HG03025 (cell line): ENCODE data around the gene WFDC6.

Experiments
- ATAC-seq: cut with Tn5 transposase; IDR thresholded peaks from one replicate; pipeline ENCODE4 v1.9.1; 2021; ENCODE audit warnings: mild to moderate bottlenecking, moderate library complexity; ENCODE audit not compliant: unreplicated experiment, low FRiP score

The WFDC6 gene

DNA sequence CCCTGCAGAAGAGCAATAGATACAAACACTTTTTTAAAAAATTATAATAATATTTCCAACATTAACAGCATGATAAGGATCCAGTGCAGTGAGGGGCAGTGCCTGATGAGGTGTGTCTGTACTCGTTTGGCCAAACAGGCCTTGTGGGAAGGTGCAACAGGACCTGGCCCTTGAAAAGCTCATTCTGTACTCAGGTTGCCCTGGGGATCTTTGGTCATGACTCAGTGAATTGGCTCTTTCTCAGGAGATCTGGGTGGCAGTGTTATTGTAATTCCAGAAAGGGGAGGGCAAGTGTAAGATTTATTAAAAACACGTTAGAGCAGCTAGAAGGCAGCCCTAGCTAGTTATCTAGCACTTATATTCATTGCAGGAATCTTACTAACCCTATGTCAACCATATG, 21.0 kb downstream of the WFDC6 start:
- ATAC-seq: no peak

DNA sequence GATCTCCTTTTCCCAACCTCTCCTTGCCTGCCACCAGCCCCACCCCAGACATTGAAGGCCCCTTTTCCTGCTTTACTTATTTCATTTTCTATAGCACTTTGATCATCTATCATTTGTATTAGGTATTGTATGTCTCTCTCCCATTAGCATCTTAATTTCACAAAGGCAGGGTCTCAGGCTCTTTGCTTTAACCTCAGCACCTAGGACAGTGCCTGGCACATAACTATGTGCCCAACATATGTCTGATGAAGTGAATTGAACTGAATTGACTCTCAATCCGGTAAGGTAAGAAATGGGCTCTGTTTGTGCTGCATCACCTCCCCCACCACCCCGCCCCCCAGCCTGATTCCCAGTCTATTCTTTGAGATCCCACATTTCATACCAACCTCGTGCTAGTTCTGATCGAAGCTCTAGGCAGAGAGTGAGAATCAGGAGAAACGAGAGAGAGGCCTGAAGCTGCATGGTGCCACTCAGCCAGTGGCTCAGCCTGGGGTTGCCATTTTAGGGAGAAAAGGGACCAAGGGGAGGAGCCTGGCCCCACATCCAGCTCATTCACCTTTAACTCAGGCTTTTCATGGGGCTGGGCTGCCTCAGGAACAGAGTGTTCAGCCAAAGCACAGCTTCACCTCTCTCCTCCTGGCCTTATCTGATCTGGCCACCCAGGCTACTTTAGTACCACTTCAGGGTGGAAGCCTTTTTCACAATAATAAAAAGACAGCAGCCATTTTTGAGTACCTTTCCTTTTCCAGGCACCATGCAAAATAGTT, 24.0 kb downstream of the WFDC6 start, which contains the start of gene SPINT3:
SPINT3 (minus strand) TSS at position 476 of the 767 bp plus-strand sequence; CDS start at position 462, 14 bp downstream.
- no peak for ATAC-seq

DNA sequence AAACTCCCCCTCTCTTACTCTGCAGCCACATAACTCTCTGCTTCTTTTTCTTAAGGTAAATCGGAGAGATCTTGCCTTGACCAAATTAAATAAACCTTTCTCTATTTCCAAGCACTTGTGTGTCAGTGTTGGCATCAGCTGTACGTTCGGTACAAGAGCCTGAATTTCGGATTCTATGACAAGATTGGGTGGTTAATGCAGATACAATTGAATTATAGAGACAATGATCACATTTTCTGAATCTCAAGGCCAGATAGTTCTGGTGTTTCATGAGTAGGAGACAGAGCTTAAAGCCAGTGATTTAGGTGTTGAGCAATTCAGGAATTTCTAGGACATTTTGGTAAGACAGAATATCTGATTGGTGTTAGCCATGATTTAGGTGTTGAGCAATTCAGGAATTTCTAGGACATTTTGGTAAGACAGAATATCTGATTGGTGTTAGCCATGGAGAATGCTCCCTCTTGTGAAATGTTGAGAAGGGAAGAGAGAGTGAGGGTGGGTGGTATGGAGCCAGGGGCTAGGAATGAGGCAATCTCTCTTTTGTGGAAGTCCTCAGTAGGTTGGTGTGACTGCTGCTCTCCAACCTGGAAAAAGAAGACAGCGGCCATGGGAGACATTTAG, 28.9 kb downstream of the WFDC6 start:
- ATAC-seq: no peak

DNA sequence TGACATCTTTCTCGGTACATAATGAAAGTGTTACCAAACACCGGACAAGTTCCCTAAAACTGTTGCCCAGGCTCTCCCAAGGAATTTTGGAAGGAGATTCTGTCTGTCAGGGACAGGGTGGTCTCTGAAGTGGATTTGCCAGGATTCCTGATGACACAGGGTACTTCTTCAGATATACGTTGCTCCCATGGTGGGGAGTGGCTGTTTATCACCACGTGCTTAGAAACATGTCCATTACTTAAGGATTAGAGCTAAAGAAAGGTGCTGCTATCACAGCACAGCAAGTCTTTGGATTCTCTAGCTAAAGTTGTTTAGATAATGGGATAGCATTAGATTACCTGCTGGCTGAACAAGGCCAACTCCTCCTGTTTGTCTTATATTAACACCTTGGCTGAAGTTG, 30.2 kb downstream of the WFDC6 start:
- no peak for ATAC-seq

DNA sequence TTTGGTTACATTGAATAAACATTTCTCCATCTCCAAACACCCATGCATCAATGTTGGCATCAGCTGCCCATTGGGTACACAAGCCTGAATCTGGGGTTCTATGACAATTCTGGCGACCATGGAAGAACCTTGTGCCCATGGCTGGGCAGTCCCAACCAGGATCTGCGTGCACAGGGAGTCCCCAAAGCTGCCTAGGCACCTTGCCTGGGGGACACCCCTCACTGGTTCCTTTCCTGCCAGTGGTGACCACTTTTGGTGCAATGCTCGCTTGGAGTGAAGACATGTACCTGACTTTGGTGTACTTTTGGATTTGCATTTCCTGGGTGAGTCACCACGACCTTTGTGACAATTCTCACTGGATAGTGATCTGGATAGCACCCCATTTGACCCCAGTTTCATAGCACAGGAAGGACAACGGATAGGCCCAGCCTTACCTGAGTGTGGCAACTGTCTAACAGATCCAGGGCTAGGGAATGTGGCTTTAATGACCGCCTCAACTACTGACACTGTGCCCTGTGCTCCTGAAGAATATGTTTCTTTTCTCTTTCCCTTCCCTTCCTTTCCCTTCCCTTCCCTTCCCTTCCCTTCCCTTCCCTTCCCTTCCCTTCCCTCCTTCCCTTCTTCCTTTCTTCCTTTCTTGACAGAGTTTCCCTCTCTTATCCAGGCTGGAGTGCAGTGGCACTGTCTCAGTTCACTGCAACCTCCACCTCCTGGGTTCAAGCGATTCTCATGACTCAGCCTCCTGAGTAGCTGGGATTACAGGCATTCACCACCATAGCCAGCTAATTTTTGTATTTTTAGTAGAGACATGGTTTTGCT, 31.0 kb downstream of the WFDC6 start:
- no peak for ATAC-seq

DNA sequence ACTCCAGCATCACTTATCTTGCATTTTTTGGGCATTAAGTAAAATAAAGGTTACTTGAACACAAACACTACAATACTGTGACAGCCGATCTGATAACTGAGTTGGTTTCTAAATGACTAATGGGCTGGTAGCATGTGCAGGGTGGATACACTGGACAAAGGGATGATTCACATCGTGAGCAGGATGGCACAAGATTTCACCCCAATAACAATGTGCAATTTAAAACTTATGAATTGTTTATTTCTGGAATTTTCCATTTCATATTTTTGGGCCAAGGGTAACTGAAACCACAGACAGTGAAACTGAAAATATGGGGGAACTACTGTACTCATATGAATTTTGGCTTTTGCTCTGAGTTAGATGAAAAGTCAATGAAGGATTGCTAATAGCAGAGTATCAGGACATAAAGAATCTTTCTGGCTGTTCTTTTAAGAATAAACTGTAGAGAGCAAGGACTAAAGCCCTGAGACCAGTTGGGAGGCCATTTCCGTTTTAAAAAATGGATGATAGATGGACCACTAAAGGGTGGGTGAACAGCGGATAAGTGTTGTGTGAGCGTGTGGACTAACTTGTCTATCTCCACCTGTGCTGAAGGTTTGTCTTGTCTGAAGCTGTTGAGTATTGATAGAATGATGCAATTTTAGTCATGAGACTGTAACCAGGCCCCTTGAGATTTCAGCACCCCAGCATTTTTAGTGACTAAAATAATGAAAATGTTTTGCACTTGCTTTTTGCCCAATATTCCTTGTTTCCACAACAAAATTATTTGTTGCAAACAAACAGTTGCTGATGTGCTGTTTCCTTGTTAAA, 32.1 kb downstream of the WFDC6 start:
- ATAC-seq: no peak

DNA sequence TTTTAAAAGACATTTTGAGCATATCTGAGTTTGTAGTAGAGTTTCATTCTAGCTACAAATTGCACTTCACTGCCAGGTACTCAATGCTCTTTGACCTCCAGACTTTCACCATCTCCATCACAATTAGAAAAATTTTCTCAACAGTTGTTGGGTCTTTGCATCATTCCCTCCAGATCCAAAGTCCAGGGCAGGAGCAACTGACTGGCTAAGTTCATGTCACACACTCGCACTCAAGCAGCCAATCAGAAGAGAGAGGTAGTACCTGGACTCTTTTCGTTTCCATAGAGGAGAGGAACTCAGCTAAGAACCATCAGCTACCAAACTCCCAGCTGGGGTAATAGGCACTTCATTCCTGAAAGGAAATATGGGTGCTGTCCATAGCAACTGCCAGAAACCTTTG, 32.9 kb downstream of the WFDC6 start:
- no peak for ATAC-seq

DNA sequence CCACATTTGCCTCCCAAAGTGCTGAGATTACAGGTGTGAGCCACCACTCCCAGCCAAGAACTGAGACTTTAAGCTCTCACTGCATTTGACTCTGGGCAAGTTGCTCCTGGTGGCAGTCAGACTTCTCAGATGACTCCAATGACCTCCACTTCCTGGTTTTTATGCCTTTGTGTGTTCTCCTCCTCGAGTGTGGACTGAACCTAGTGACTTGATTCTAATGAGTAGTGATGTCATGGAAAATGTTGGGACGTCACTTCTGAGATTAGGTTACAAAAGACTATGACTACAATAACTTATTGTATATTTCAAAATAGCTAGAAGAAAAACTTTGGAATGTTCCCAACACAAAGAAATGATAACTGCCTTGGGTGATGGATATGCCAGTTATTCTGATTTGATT, 35.9 kb downstream of the WFDC6 start:
- ATAC-seq: no peak

DNA sequence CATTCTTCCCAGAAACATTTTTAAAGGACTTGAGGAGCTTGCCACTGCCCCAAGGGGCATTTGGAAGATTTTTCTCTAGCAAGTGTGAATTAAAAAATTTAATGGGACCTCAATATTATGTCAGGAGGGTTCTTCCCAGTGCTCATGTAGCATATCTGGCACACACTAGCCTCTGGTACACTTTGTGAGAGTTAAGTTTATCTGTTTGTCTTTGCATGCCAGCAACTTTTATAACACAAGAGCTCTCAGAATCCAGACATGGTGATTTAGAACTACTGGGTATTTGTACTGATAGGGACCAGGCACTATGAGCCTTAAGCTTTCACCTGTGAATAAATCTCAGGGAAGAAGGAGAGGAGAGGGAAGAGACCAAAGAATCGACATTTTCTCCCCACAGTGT, 36.7 kb downstream of the WFDC6 start:
- ATAC-seq: no peak

DNA sequence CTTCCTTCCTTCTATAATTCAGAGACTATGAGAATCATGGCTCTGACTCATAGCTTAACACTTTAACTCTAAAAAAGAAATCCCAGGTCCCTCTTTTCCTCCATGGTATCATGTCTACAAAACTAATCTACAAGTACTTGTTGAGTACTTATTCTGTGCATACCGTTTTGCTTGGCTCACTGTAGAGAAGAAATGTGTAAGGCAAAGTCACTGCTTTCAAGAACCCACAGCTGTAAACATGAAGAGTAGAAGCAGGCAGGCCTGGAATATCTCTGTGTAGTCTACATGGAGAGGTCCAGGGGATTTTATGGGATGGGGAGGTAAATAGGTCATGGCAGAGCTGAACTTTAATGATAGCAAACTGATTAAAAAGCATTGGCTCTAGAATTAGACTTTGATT, 37.7 kb downstream of the WFDC6 start:
- no peak for ATAC-seq

DNA sequence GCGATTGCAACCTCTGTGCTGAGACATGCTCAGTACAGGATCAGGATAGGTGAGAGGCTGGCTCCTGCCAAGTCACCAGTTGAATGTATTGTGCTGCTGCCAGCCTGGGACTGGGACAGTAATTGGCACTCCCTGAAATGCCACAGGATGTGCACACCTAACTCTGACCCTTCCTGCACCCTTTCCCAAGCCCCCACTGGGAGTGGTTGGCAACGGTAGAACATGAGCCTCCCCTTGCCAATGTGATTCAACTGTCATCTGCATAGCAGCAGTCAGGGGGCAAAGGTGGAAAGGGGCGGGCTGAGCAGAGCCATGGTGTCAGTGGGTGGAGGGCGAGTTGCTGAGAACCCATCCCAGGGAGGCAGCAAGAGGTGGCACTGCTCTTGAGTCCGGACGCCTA, 39.3 kb downstream of the WFDC6 start:
- no peak for ATAC-seq

DNA sequence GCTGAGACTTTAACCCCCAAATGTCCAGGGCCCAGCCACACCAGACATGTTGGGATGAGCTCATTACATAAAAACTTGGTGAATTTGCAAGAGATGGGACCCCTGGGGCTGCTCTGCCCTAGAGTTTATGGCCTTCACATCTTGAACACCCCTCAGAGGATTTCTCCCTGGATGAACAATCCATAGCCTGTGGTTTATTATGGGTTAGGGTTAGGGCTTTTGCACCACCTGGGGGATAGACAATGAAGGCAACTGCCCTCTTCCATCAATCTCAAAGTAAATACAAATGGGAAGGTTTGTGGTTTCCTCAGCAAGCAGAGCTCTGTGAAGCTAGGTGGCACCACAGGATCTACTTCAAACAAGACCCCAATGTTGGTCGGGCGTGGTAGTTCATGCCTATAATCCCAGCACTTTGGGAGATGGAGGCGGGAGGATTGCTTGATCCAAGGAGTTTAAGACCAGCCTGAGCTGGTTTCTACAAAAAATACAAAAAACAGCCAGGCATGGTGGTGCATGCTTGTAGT, 41.2 kb downstream of the WFDC6 start:
- no peak for ATAC-seq

DNA sequence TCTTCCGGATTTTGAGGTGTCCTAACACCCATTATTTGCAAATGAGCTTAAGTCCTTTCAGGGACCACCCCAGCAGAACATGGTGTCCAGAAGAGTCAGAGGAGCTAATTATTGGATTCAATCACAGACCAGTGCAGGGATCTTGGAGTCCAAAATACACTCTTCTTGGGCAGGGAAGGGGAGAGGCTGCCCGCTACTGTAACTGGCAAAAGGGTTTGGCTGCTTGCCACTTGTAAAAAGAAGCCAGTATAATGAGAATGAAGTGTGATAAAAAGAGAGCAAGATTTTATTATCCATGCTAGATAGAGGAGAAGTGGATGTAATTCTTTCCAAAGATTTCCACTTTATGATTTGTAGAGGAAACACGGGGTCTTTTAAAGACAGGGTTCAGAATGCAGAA, 43.1 kb downstream of the WFDC6 start:
- ATAC-seq: no peak

DNA sequence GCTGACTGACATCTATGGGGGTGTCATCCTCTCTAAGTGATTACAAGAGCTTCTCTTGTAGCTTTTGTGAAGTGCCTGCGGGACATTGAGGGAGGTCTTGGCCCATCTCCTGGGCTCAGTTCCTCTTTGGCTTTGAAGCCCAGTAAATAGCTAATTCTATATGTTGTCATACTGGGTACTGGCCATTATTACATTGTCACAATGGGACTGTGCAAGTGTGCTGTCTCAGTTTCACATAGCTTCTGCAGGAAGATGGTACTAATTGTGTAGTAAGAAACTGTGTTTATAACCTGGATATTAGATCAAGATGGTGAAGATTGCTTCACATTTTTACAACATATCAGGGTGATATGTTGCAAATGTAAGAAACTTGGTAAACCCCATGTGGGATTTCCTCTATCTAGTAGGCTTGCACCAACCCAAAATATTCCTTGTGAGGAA, 43.8 kb downstream of the WFDC6 start:
- ATAC-seq: no peak

DNA sequence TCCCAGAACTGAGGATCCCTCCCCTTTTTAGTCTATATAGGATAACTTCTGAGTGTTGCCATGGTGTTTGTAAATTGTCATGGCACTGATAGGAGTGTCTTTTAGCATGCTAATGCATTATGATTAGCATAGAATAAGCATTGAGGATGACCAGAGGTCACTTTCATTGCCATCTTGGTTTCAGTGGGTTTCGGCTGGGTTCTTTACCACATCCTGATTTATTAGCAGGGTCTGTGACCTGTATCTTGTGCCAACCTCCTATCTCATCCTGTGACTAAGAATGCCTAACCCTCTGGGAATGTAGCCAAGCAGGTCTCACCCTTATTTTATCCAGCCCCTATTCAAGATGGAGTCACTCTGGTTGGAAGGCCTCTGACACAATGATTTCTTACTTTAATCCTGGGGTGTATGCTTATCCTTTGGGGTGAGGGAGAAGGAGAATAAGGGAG, 50.2 kb downstream of the WFDC6 start:
- no peak for ATAC-seq

DNA sequence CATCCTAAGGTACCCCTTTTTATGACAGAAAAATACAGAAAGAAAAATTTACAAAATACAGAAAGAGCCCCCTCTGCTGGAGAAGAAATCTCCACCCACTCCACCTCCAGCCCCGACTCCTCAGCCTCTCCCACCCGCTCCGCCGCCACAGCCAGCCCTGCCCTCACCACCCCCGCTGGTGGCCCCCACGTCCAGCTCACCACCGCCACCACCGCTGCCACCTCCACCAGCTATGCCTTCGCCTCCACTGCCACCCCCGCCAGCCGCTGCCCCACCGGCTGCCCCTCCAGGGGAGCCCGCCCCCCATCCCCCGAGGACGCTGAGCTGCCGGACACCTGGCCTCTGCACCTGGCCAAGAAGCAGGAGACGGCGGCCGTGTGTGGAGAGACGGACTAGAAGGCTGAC, 52.0 kb downstream of the WFDC6 start:
- no peak for ATAC-seq

DNA sequence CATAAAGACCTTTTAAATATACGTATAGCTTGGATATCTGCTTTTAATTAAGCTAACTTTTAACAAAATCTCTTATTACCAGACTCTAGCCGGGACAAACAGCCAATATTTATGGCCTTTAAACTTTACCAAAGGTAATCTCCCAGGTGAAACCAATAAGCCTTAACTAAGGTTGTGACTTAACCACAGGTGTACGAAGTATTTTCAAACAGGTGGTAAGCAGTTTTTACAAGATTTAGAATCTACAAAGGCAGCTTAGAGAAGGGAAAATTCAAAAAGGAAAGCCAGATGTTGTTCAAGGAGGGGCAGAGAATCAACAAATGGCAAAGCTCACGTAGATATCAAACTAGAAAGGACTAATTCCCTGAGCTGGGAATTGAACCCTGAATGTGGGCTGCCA, 53.9 kb downstream of the WFDC6 start:
- no peak for ATAC-seq

DNA sequence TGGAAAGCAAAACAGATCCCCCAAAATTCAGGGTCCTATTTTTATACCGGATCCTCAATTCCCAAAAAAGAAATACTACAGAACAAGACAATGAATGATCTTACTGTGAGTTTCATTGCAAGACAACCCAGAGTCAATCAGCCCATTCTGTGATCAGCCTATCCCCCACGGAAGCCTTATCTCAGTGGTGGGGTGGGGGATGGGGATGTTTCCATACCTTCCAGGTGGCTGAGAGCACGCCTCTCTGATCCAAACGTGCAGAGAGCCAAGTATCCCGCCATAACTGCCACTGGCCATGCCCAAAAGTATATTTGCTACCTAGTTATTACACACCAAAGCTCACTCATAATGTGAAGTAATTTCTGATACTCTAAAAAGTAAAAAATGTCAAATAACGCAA, 54.6 kb downstream of the WFDC6 start:
- no peak for ATAC-seq
